K562 (cell line): ENCODE results near the gene RNASET2. TPM values are rescaled to one million over a fixed set of nuclear protein-coding genes. Genes with fewer than 3 reads are reported as not detected.

Source experiments
- ATAC-seq: fragments of 200-7000 bp; cut with Tn5 transposase; 3 replicates; pipeline ENCODE4 v1.9.1; 2020; ENCODE audit warnings: moderate library complexity
- BruUV-seq: library from RNA; stranded (reverse); fragments of 400-500 nt; replicated peaks from 2 replicates; lab custom pipeline; 2021; lab: Mats Ljungman, UMichigan
- CTCF ChIA-PET: fragments of 300-600 bp; formaldehyde crosslinking; extraction: SDS; loops from one replicate; lab custom pipeline; 2021; ENCODE audit warnings: low intra/inter-chr PET ratio; lab: Yijun Ruan, JAX
- POLR2A ChIA-PET: fragments of 300-600, 350-650 bp; sonication (Branson Sonifier 250); formaldehyde crosslinking; extraction: SDS; loops from one replicate; lab custom pipeline; 2021; ENCODE audit warnings: antibody characterized with exemption, inconsistent platforms; lab: Yijun Ruan, JAX
- DNase-seq, 4 experiments: peaks; one replicate each; pipeline versions ENCODE4 v3.0.0 to v3.0.0-alpha.2; 2011 to 2018; ENCODE audit warnings: low spot score in 3 of 4, mixed read lengths in 3 of 4; ENCODE audit errors: extremely low read depth in 1 of 4
- FAIRE-seq: peaks from 2 replicates; lab custom pipeline; 2011; peaks lifted over from hg19 to GRCh38; lab: Jason Lieb, UNC
- H2AFZ ChIP-seq: 2 replicates; pipeline ENCODE4 v1.6.0; 2011; ENCODE audit warnings: low read depth, low read length, control low read depth, inconsistent platforms
- H3K27ac ChIP-seq: fragments of 200-600 bp; 3 replicates; pipeline ENCODE4 v1.8.0; 2011; ENCODE audit warnings: low read depth, mild to moderate bottlenecking, control low read depth, inconsistent platforms, low read length, moderate library complexity, mixed read lengths; ENCODE audit errors: extremely low read depth
- H3K27me3 ChIP-seq, 2 experiments: fragments of 300-600 bp in 1 of 2; 2 replicates in 1 of 2; 3 replicates in 1 of 2; pipeline versions ENCODE4 v1.6.0 to v1.8.0; 2011; ENCODE audit warnings: inconsistent platforms in 2 of 2, low read length in 2 of 2, mild to moderate bottlenecking in 1 of 2, mixed read lengths in 1 of 2, moderate library complexity in 1 of 2; ENCODE audit not compliant: control insufficient read depth in 2 of 2, insufficient read depth in 2 of 2
- H3K36me3 ChIP-seq: fragments of 300-600 bp; 3 replicates; pipeline ENCODE4 v1.8.0; 2011; ENCODE audit warnings: mild to moderate bottlenecking, low read length, inconsistent platforms; ENCODE audit not compliant: control insufficient read depth, insufficient read depth
- H3K4me1 ChIP-seq, 2 experiments: fragments of 200-600 bp in 1 of 2; replicated peaks in 1 of 2; 2 replicates in 1 of 2; 3 replicates in 1 of 2; pipeline versions ENCODE4 v1.5.1 to v1.8.0; 2011; ENCODE audit warnings: inconsistent platforms in 2 of 2, low read length in 2 of 2, mild to moderate bottlenecking in 1 of 2, mixed read lengths in 1 of 2, moderate library complexity in 1 of 2; ENCODE audit not compliant: control insufficient read depth in 2 of 2, insufficient read depth in 2 of 2
- H3K4me2 ChIP-seq: 2 replicates; pipeline ENCODE4 v1.6.1; 2011; ENCODE audit warnings: low read length, control low read depth, inconsistent platforms, mixed read lengths; ENCODE audit not compliant: insufficient read depth
- H3K4me3 ChIP-seq: fragments of 200-600 bp; sonication (generic), shearing (Covaris generic); 2 replicates; pipeline ENCODE4 v1.5.1; 2016; ENCODE audit warnings: control low read depth, inconsistent platforms
- H3K79me2 ChIP-seq: fragments of 200-600 bp; 3 replicates; pipeline ENCODE4 v1.8.0; 2011; ENCODE audit warnings: low read length, inconsistent platforms; ENCODE audit not compliant: control insufficient read depth, insufficient read depth
- H3K9ac ChIP-seq, 2 experiments: 2 replicates each; pipeline versions ENCODE4 v1.6.0 to v1.6.1; 2011; ENCODE audit warnings: low read depth in 2 of 2, low read length in 2 of 2, control low read depth in 1 of 2, inconsistent platforms in 1 of 2, mild to moderate bottlenecking in 1 of 2, mixed read lengths in 1 of 2; ENCODE audit not compliant: insufficient read depth in 1 of 2
- H3K9me1 ChIP-seq: one replicate; pipeline ENCODE4 v1.6.0; 2011; ENCODE audit warnings: inconsistent platforms, mild to moderate bottlenecking, low read length, moderate library complexity; ENCODE audit not compliant: control insufficient read depth, insufficient read depth
- H3K9me3 ChIP-seq: replicated peaks from 2 replicates; pipeline ENCODE4 v1.5.1; 2011; ENCODE audit warnings: low read depth, low read length, inconsistent platforms; ENCODE audit not compliant: control insufficient read depth, insufficient read depth
- H4K20me1 ChIP-seq: replicated peaks from 2 replicates; pipeline ENCODE4 v1.6.1; 2011; ENCODE audit warnings: low read length, inconsistent platforms, mixed read lengths; ENCODE audit not compliant: control insufficient read depth, insufficient read depth
- BDP1 ChIP-seq: IDR thresholded peaks from 3 replicates; pipeline ENCODE4 v1.6.1; 2011; ENCODE audit not compliant: insufficient read length, insufficient read depth
- C11orf30 ChIP-seq: fragments of 450-650 bp; IDR thresholded peaks from 2 replicates; pipeline ENCODE4 v1.6.1; 2016; ENCODE audit warnings: low read depth, mild to moderate bottlenecking
- CSDE1 ChIP-seq, 2 experiments: fragments of 450-650 bp; IDR thresholded peaks; 2 replicates each; pipeline ENCODE4 v1.6.1; 2016; ENCODE audit warnings: mild to moderate bottlenecking in 1 of 2
- CTCF ChIP-seq, 3 experiments: IDR thresholded peaks in 2 of 3; conservative IDR thresholded peaks in 1 of 3; 2 replicates each; pipeline ENCODE4 v1.5.1; 2011 to 2012; ENCODE audit warnings: low read length in 3 of 3, mild to moderate bottlenecking in 3 of 3, control low read depth in 2 of 3, improper control_type of control experiment in 1 of 3, inconsistent platforms in 1 of 3, low read depth in 1 of 3, mixed read lengths in 1 of 3, moderate library complexity in 1 of 3; ENCODE audit not compliant: insufficient read depth in 2 of 3
- ETV6 ChIP-seq, 3 experiments: fragments of 150-350 bp in 1 of 3; sonication (generic) in 1 of 3; formaldehyde crosslinking in 1 of 3; IDR thresholded peaks; 2 replicates each; pipeline versions ENCODE4 v1.6.1 to v1.8.0; 2014 to 2022; ENCODE audit warnings: borderline replicate concordance in 2 of 3, low read depth in 2 of 3, antibody characterized with exemption in 1 of 3, low read length in 1 of 3, mild to moderate bottlenecking in 1 of 3, missing genetic modification reagents in 1 of 3
- FIP1L1 ChIP-seq: fragments of 200-400 bp; formaldehyde crosslinking; IDR thresholded peaks from 2 replicates; pipeline ENCODE4 v1.6.1; 2018; ENCODE audit warnings: mild to moderate bottlenecking, low read depth, low read length; ENCODE audit not compliant: poor library complexity, severe bottlenecking
- FOSL1 ChIP-seq: fragments of 200-800 bp; sonication (Bioruptor generic); conservative IDR thresholded peaks from 2 replicates; pipeline ENCODE4 v1.6.1; 2016; ENCODE audit warnings: missing genetic modification characterization, missing compliant biosample characterization
- FOXM1 ChIP-seq, 2 experiments: fragments of 450-650 bp in 1 of 2; sonication (generic) in 1 of 2; formaldehyde crosslinking in 1 of 2; IDR thresholded peaks; 2 replicates each; pipeline versions ENCODE4 v1.6.1 to v1.9.0; 2017 to 2022; ENCODE audit warnings: low read depth in 2 of 2, mild to moderate bottlenecking in 2 of 2, missing genetic modification reagents in 1 of 2, moderate library complexity in 1 of 2
- HLTF ChIP-seq: fragments of 450-650 bp; IDR thresholded peaks from 2 replicates; pipeline ENCODE4 v1.6.1; 2016
- LEF1 ChIP-seq: fragments of 450-650 bp; IDR thresholded peaks from 2 replicates; pipeline ENCODE4 v1.6.1; 2016; ENCODE audit warnings: mild to moderate bottlenecking
- NCOR1 ChIP-seq: fragments of 450-650 bp; IDR thresholded peaks from 2 replicates; pipeline ENCODE4 v1.6.1; 2016; ENCODE audit warnings: mild to moderate bottlenecking, moderate library complexity
- PML ChIP-seq: IDR thresholded peaks from 2 replicates; pipeline ENCODE4 v1.6.1; 2012; ENCODE audit warnings: low read length, inconsistent platforms
- POLR2H ChIP-seq: IDR thresholded peaks from 2 replicates; pipeline ENCODE4 v1.6.1; 2016; ENCODE audit warnings: missing genetic modification characterization, low read depth, mild to moderate bottlenecking, control low read depth, missing compliant biosample characterization, moderate library complexity
- SMAD3 ChIP-seq: fragments of 450-650 bp; formaldehyde crosslinking; conservative IDR thresholded peaks from 2 replicates; pipeline ENCODE4 v1.4.0; 2020; ENCODE audit warnings: mild to moderate bottlenecking
- XRCC3 ChIP-seq: fragments of 450-650 bp; IDR thresholded peaks from 2 replicates; pipeline ENCODE4 v1.6.1; 2017; ENCODE audit warnings: mild to moderate bottlenecking, moderate library complexity
- ZNF354B ChIP-seq: fragments of 250-450 bp; sonication (Bioruptor Pico); IDR thresholded peaks from 2 replicates; pipeline ENCODE4 v1.4.0; 2020
- ZNF57 ChIP-seq: fragments of 450-650 bp; formaldehyde crosslinking; IDR thresholded peaks from 2 replicates; pipeline ENCODE4 v1.4.0; 2020; ENCODE audit warnings: mild to moderate bottlenecking, moderate library complexity
- ZNF639 ChIP-seq, 2 experiments: fragments of 200-800 bp in 1 of 2; sonication (Bioruptor generic) in 1 of 2; sonication (generic) in 1 of 2; formaldehyde crosslinking in 1 of 2; IDR thresholded peaks in 1 of 2; conservative IDR thresholded peaks in 1 of 2; 2 replicates each; pipeline versions ENCODE4 v1.5.0 to v1.6.1; 2016 to 2020; ENCODE audit warnings: missing compliant biosample characterization in 1 of 2, missing genetic modification characterization in 1 of 2, missing genetic modification reagents in 1 of 2
- WGBS: fragments of 100-300 bp; shearing (Covaris generic); methylation state at CpG from one replicate; pipeline ENCODE4 v1.1.6; 2016; ENCODE audit warnings: low coverage, mixed read lengths; ENCODE audit not compliant: insufficient coverage; ENCODE audit errors: missing lambda C conversion rate; 5-methylcytosine and 5-hydroxymethylcytosine counted together
- in situ Hi-C: fragments of 300-500 bp; cut with MboI; formaldehyde crosslinking; loops from 4 replicates; pipeline ENCODE4 v1.15.0; 2018; ENCODE audit warnings: inconsistent platforms, mixed read lengths
- intact Hi-C: fragments of 100-400 bp; cut with micrococcal nuclease; formaldehyde crosslinking; loops from 2 replicates; pipeline ENCODE4 v1.14.2; 2022
- polyA plus RNA-seq, 8 experiments: library from polyadenylated mRNA; depleted of rRNA in 4 of 8; stranded (reverse) in 5 of 8; unstranded in 3 of 8; fragments of >200 nt; fragmentation: Nextera tagmentation in 2 of 8; fragmentation: Illumina TruSeq in 1 of 8; extraction: Ambion mirVana in 2 of 8; extraction: Trizol in 1 of 8; gene quantifications; 2 replicates each; pipeline versions ENCODE4 v1.2.1 to v1.2.3, GENCODE V29; 2011 to 2014; ENCODE audit warnings: inconsistent platforms in 1 of 8, missing spikeins in 1 of 8
- total RNA-seq, 7 experiments: library from RNA; depleted of rRNA in 6 of 7; stranded (reverse); fragments of >200 nt in 6 of 7; fragmentation: Illumina TruSeq in 2 of 7; extraction: Trizol in 2 of 7; gene quantifications; 2 replicates each; pipeline versions ENCODE4 v1.2.1 to v1.2.3, GENCODE V29; 2011 to 2021; ENCODE audit warnings: low replicate concordance in 1 of 7

RNASET2 gene
- total and polyA plus RNA-seq, 9 of the 15 experiments (the other 6 are each of a cell fraction or from before 2014, with no cell fraction given): 7.4 to 141 (median 91.3) TPM

GRCh38 chr6:166972101-166972500 lies 15.8 kb upstream of the RNASET2 start:
- Histone ChIP-seq H3K9ac (no peak overlapping the region), H3K9me3 (peaks cover 3% of the 10 kb centered on the region; the same call in 1 of the 2 replicates), H3K4me2 (no peak overlapping the region), H3K79me2 (no peaks in the 10 kb centered on the region), H3K9me1 (no peaks in the 10 kb centered on the region), H3K27me3 (no peaks in the 10 kb centered on the region), H3K4me3 (no peak overlapping the region), H3K4me1 (no peaks in the 10 kb centered on the region), H4K20me1 (no peaks in the 10 kb centered on the region), H3K36me3 (peaks cover 26% of the 10 kb centered on the region; the same call in 2 of the 3 replicates), H3K27ac (no peak overlapping the region), H2AFZ (no peak overlapping the region)
- ChIA-PET CTCF (no interaction called here), POLR2A (interaction anchor here (1.1 to 1.7 kb wide), 2 partner anchors 14 to 16 kb away, joined by 3 to 4 read pairs; partner anchors contain the start of gene RNASET2)
- 100% methylated on average over 2 of the region's 2 CpGs for WGBS
- BruUV-seq: no TSS peak
- TF ChIP-seq PML (no peak), XRCC3 (no peak), ZNF57 (CRISPR knock-in tag) (no peak), LEF1 (no peak), SMAD3 (CRISPR knock-in tag) (no peak), ZNF639 (CRISPR knock-in tag; conservative IDR thresholded peaks at IDR 0.05 in 1 of 2, IDR thresholded peaks at IDR 0.05 in 1 of 2) (no peak), BDP1 (no peak), ETV6 (IDR thresholded peaks at IDR 0.05; ENCODE audit: borderline replicate concordance in 1 of 2, low read depth in 2 of 2, low read length in 1 of 2) (no peak), ETV6 (CRISPR knock-in tag; IDR thresholded peaks at IDR 0.05; ENCODE audit: borderline replicate concordance) (no peak), ZNF354B (no peak), HLTF (no peak), NCOR1 (no peak), CSDE1 (IDR thresholded peaks at IDR 0.05) (no peak), CTCF (IDR thresholded peaks at IDR 0.05 in 2 of 3, conservative IDR thresholded peaks at IDR 0.05 in 1 of 3; ENCODE audit: insufficient read depth in 2 of 3, low read depth in 1 of 3, low read length in 3 of 3) (no peak), FIP1L1 (no peak), FOSL1 (no peak), C11orf30 (no peak), POLR2H (tag) (no peak), FOXM1 (IDR thresholded peaks at IDR 0.05; ENCODE audit: low read depth) (no peak), FOXM1 (CRISPR knock-in tag; IDR thresholded peaks at IDR 0.05; ENCODE audit: low read depth) (no peak)
- in situ Hi-C loops (no loop called here), intact Hi-C loops (no loop called here)
- FAIRE-seq (no peak), ATAC-seq (no peak), DNase-seq (no peak)
